Activated CD4-positive, alpha-beta memory T cell treated with anti-CD3 and anti-CD28 coated beads, Interleukin-2, amount 10 ng/mL, durations not matched to agents 7 days and 5 days (primary cell): ENCODE measurements around the gene FAM53A. TPM values are rescaled to one million over a fixed set of nuclear protein-coding genes. Genes with fewer than 3 reads are reported as not detected.

Source experiments
- CTCF ChIA-PET: fragments of 350-600 bp; sonication (Branson Sonifier 250); formaldehyde crosslinking; loops from one replicate; lab custom pipeline; 2021; ENCODE audit warnings: antibody characterized with exemption, inconsistent platforms; lab: Charles Lee
- POLR2A ChIA-PET: fragments of 350-600 bp; sonication (Branson Sonifier 250); formaldehyde crosslinking; loops from one replicate; lab custom pipeline; 2021; ENCODE audit warnings: antibody characterized with exemption; lab: Charles Lee
- DNase-seq: peaks from one replicate; pipeline ENCODE4 v3.0.0-alpha.2; 2020
- H3K27ac Mint-ChIP-seq: one replicate; pipeline ENCODE4 v1.8.0; 2021; ENCODE audit warnings: mild to moderate bottlenecking, mixed read lengths
- H3K27me3 Mint-ChIP-seq: one replicate; pipeline ENCODE4 v1.8.0; 2021; ENCODE audit warnings: mixed read lengths
- H3K36me3 Mint-ChIP-seq: one replicate; pipeline ENCODE4 v1.8.0; 2021; ENCODE audit warnings: low read depth, mixed read lengths
- H3K4me1 Mint-ChIP-seq: one replicate; pipeline ENCODE4 v1.8.0; 2021; ENCODE audit warnings: mixed read lengths
- H3K4me3 Mint-ChIP-seq: one replicate; pipeline ENCODE4 v1.8.0; 2021; ENCODE audit warnings: mild to moderate bottlenecking, mixed read lengths
- H3K9me3 Mint-ChIP-seq: one replicate; pipeline ENCODE4 v1.8.0; 2021; ENCODE audit warnings: mixed read lengths
- total RNA-seq, 2 experiments: library from RNA; stranded (reverse); gene quantifications; one replicate each; pipeline ENCODE4 v1.2.3, GENCODE V29; 2021

Gene FAM53A
- total RNA-seq, 2 experiments from 2014 or later: 0.65 to 0.91 TPM

- no peaks in the 10 kb centered on the region for H3K4me1 Mint-ChIP-seq
These were observed 20.6 kb downstream of the FAM53A start for GRCh38 chr4:1663549-1663948.

DNA sequence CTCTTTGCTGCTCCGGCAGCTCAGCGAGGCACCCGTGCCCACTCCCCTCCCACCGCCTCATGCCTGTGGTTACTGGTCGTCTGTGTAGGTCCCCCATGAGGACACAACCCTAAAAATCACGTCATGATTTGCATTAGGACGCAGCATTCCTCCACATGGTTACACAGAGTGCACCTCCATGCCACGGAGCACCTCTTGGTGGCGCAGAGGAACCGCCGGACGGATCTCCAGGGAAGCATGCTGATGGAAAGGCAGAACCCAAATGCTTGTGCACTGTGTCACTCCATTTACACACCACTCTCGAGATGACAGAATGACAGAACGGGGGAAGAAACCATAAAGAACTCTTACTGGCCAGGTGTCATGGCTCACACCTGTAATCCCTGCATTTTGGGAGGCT, 22.4 kb downstream of the FAM53A start:
- ChIA-PET POLR2A (no interaction called here), CTCF (no interaction called here)
- Mint-ChIP-seq H3K27me3 (no peaks in the 10 kb centered on the region), H3K4me1 (no peaks in the 10 kb centered on the region), H3K9me3 (no peaks in the 10 kb centered on the region), H3K4me3 (no peak overlapping the region), H3K27ac (no peak overlapping the region), H3K36me3 (no peaks in the 10 kb centered on the region)
- no peak for DNase-seq

More at GRCh38 chr4:1663549-1663948, 20.6 kb downstream of the FAM53A start:
- no peak overlapping the region for H3K27ac Mint-ChIP-seq
- ChIA-PET POLR2A (no interaction called here), CTCF (interaction anchor here (0.6 kb wide), 1 partner anchor 12 kb away, joined by 3 read pairs; no protein-coding TSS in a partner anchor)
- H3K4me3 Mint-ChIP-seq: no peak overlapping the region
- H3K36me3 Mint-ChIP-seq: no peaks in the 10 kb centered on the region
- no peaks in the 10 kb centered on the region for H3K9me3 Mint-ChIP-seq
- no peak for DNase-seq
- H3K27me3 Mint-ChIP-seq: no peaks in the 10 kb centered on the region

DNA sequence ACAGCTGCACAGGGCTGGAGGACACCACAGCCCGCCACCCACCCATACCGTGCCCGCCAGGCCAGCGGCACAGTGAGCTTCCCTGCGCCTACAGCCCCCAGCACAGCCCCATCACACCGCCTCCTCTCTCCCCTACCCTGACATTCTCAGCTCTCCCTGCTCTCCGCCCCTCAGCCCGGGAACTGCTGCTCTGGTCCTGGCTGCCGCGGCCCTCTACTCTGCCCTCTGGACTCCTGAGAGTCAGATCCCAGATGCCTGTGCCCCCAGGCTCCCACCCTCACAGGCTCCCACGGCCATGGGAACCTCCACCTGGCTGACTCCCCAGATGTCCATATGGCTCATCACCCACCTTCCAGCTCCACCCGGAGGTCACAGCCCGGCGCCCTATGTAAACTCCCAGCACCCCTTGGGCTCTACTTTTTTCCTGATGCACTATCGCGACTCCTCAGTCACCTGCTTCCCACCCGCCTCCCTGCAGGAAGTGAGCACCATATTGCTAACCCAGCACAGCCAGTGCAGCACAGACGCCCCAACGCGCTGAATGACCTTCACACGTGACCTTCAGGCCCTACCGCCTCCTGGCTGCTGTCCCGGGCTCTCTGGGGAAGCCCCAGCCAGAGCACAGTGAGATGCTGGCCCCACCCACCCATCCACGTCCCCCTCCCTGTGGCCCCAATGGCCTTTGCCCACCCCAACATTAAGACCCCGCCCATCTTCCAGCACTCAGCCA, 23.0 kb downstream of the FAM53A start:
- Mint-ChIP-seq H3K27ac (no peak overlapping the region), H3K9me3 (no peaks in the 10 kb centered on the region), H3K4me1 (no peaks in the 10 kb centered on the region), H3K27me3 (no peaks in the 10 kb centered on the region), H3K36me3 (no peaks in the 10 kb centered on the region), H3K4me3 (no peak overlapping the region)
- ChIA-PET POLR2A (no interaction called here), CTCF (no interaction called here)
- no peak for DNase-seq

GRCh38 chr4:1659104-1660043, 24.7 kb downstream of the FAM53A start:
- DNase-seq: no peak
- H3K4me1 Mint-ChIP-seq: no peaks in the 10 kb centered on the region
- H3K9me3 Mint-ChIP-seq: no peaks in the 10 kb centered on the region
- CTCF ChIA-PET: no interaction called here
- POLR2A ChIA-PET: no interaction called here
- no peak overlapping the region for H3K27ac Mint-ChIP-seq
- no peaks in the 10 kb centered on the region for H3K36me3 Mint-ChIP-seq
- no peaks in the 10 kb centered on the region for H3K27me3 Mint-ChIP-seq
- no peak overlapping the region for H3K4me3 Mint-ChIP-seq

DNA sequence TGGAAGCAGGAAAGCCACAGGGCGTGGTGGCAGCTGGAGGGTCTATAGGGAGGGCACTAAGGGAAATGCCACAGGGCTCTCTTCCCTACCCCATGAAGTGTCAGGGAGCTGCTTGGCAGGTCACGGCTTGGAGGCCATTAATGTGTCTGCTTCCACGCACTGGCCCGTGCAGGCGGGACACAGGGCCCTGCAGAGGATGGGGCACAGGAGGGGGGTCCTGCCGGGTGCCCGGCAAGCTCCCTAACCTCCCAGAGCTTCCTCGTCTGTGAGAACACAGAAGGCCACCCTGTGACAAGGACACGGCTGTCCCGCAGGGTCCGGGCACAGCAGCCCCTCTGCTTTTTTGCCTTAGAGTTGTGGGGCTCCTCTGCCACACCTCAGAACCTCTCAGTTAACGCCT, 25.5 kb downstream of the FAM53A start:
- Mint-ChIP-seq H3K4me3 (no peak overlapping the region), H3K9me3 (no peaks in the 10 kb centered on the region), H3K27me3 (no peaks in the 10 kb centered on the region), H3K27ac (no peak overlapping the region), H3K36me3 (no peaks in the 10 kb centered on the region), H3K4me1 (no peaks in the 10 kb centered on the region)
- ChIA-PET CTCF (no interaction called here), POLR2A (no interaction called here)
- DNase-seq: no peak

DNA sequence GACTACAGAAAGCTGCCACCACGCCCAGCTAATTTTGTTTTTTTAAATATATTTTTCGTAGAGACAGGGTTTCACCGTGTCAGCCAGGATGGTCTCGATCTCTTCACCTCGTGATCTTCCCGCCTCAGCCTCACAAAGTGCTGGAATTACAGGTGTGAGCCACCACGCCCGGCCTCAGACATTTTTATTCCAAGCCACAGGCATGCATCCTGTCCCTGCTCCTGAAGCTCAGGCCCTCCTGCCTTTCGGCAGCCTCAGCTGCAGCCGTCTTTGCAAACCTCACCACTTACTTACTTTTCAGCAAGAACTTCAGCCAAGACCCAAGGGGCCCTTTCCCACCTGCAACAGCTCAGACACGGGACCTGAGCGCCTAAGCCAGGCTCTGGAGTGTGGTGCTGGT, 26.0 kb downstream of the FAM53A start:
- no peaks in the 10 kb centered on the region for H3K27me3 Mint-ChIP-seq
- no peaks in the 10 kb centered on the region for H3K36me3 Mint-ChIP-seq
- no peak overlapping the region for H3K27ac Mint-ChIP-seq
- H3K9me3 Mint-ChIP-seq: no peaks in the 10 kb centered on the region
- ChIA-PET POLR2A (no interaction called here), CTCF (interaction anchor here (0.9 kb wide), 1 partner anchor 69 kb away, joined by 3 read pairs; no protein-coding TSS in a partner anchor)
- H3K4me3 Mint-ChIP-seq: no peak overlapping the region
- no peaks in the 10 kb centered on the region for H3K4me1 Mint-ChIP-seq
- DNase-seq: no peak

DNA sequence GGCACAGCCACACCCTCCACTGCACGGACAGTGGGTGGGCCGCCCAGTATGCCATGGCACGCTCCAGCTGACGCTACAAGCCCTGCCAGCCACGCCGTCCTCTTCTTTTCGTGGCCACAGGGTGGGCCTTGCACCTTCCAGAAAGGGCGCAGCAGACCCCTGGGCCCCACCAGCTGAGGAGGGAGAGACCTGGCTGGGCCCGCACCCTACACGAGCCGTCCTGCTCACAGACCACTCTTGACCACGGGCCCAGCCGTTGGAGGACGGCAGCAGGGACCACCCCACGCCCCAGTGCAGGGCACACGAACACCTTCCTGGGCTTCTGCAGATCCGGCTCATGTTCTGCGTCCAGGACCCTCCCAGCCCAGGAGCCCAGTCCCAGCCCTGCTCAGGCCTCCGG, 27.1 kb downstream of the FAM53A start:
- Mint-ChIP-seq H3K27me3 (no peaks in the 10 kb centered on the region), H3K4me3 (no peak overlapping the region), H3K36me3 (no peaks in the 10 kb centered on the region), H3K4me1 (no peaks in the 10 kb centered on the region), H3K9me3 (no peaks in the 10 kb centered on the region), H3K27ac (no peak overlapping the region)
- ChIA-PET CTCF (interaction anchor here (0.9 kb wide), 1 partner anchor 67 kb away, joined by 3 read pairs; no protein-coding TSS in a partner anchor), POLR2A (no interaction called here)
- DNase-seq: no peak

- ChIA-PET POLR2A (no interaction called here), CTCF (no interaction called here)
- H3K9me3 Mint-ChIP-seq: no peaks in the 10 kb centered on the region
- no peaks in the 10 kb centered on the region for H3K4me1 Mint-ChIP-seq
- no peaks in the 10 kb centered on the region for H3K27me3 Mint-ChIP-seq
- H3K4me3 Mint-ChIP-seq: no peak overlapping the region
- no peaks in the 10 kb centered on the region for H3K36me3 Mint-ChIP-seq
- no peak for DNase-seq
- no peak overlapping the region for H3K27ac Mint-ChIP-seq
These were observed 28.0 kb downstream of the FAM53A start for GRCh38 chr4:1656132-1656531.

- Mint-ChIP-seq H3K27ac (no peak overlapping the region), H3K4me1 (no peaks in the 10 kb centered on the region), H3K27me3 (no peaks in the 10 kb centered on the region), H3K9me3 (no peaks in the 10 kb centered on the region), H3K36me3 (no peaks in the 10 kb centered on the region), H3K4me3 (no peak overlapping the region)
- ChIA-PET POLR2A (no interaction called here), CTCF (no interaction called here)
- DNase-seq: no peak
These were observed 28.4 kb downstream of the FAM53A start for GRCh38 chr4:1655676-1656075.

DNA sequence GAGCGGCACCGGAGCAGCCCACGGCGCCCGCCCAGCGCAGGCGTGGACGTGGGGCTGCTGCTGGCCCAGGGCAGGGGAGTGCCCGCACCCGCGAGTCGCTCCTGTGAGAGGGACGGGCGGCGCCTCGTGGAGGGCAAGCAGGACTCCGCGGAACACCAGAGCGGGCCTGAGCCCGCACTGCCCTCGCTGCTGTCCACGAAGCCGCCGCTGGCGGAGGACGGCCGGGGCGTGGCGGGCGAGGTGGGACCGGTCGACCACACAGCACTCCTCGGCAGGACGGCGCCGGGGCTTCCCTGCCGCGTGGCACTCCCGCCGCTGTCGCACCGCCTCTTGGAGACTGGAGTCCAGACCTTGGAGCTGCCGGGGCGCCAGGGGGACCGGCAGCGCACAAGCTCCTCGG, 29.0 kb downstream of the FAM53A start:
- no peaks in the 10 kb centered on the region for H3K9me3 Mint-ChIP-seq
- POLR2A ChIA-PET: no interaction called here

GRCh38 chr4:1654216-1654955, 29.7 kb downstream of the FAM53A start:
- Mint-ChIP-seq H3K27me3 (no peaks in the 10 kb centered on the region), H3K9me3 (no peaks in the 10 kb centered on the region), H3K4me3 (no peak overlapping the region), H3K27ac (no peak overlapping the region), H3K4me1 (no peaks in the 10 kb centered on the region), H3K36me3 (no peaks in the 10 kb centered on the region)
- ChIA-PET CTCF (no interaction called here), POLR2A (no interaction called here)
- DNase-seq: no peak

More for the DNA sequence above, 29.0 kb downstream of the FAM53A start:
- no peak overlapping the region for H3K27ac Mint-ChIP-seq
- no peaks in the 10 kb centered on the region for H3K4me1 Mint-ChIP-seq
- H3K36me3 Mint-ChIP-seq: no peaks in the 10 kb centered on the region
- no peaks in the 10 kb centered on the region for H3K27me3 Mint-ChIP-seq
- no peak overlapping the region for H3K4me3 Mint-ChIP-seq
- DNase-seq: no peak
- CTCF ChIA-PET: no interaction called here

DNA sequence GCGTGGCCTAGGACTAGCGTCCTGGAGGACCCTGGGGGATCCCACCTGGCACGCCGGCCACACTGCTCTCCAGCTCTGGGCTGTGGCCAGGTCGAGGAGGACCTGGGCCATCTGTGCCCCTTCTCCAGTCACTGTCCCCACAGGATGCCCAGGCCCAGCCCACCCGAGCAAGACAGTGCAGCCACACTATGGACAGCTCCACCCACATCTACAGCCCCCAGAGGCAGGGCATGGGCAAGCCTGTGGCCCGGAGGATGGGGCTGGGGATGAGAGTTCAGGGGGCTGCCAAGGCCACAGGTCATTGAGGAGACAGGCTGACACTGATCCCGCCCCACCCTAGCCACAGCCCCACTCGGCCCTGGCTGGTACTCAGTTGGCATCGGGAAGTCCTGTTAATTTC, 30.3 kb downstream of the FAM53A start:
- no peak overlapping the region for H3K4me3 Mint-ChIP-seq

GRCh38 chr4:1652088-1652487, 32.0 kb downstream of the FAM53A start:
- no peaks in the 10 kb centered on the region for H3K36me3 Mint-ChIP-seq
- H3K4me3 Mint-ChIP-seq: no peak overlapping the region
- DNase-seq: no peak
- H3K27ac Mint-ChIP-seq: no peak overlapping the region
- no peaks in the 10 kb centered on the region for H3K27me3 Mint-ChIP-seq
- H3K4me1 Mint-ChIP-seq: peaks cover 3% of the 10 kb centered on the region
- no peaks in the 10 kb centered on the region for H3K9me3 Mint-ChIP-seq
- ChIA-PET POLR2A (no interaction called here), CTCF (no interaction called here)

More for the DNA sequence above, 30.3 kb downstream of the FAM53A start:
- no peaks in the 10 kb centered on the region for H3K27me3 Mint-ChIP-seq
- ChIA-PET POLR2A (no interaction called here), CTCF (no interaction called here)
- DNase-seq: no peak
- H3K27ac Mint-ChIP-seq: no peak overlapping the region
- H3K36me3 Mint-ChIP-seq: no peaks in the 10 kb centered on the region
- no peaks in the 10 kb centered on the region for H3K9me3 Mint-ChIP-seq
- H3K4me1 Mint-ChIP-seq: no peaks in the 10 kb centered on the region
